GM20000 (cell line): ENCODE measurements around the gene SERHL2.

Experiments used
- DNase-seq: peaks from one replicate; pipeline ENCODE4 v3.0.0; 2012; ENCODE audit warnings: low spot score
- CTCF ChIP-seq: IDR thresholded peaks from 2 replicates; pipeline ENCODE4 v1.5.1; 2012; ENCODE audit warnings: mild to moderate bottlenecking, control low read depth; ENCODE audit errors: extremely low read depth, missing control alignments

The SERHL2 gene

GRCh38 chr22:42586381-42586780 lies 32.6 kb downstream of the SERHL2 start:
- no peak for TF ChIP-seq CTCF
- DNase-seq = no peak

- DNase-seq = no peak
- TF ChIP-seq CTCF = no peak
Observed at GRCh38 chr22:42587588-42588175, 33.9 kb downstream of the SERHL2 start.

- DNase-seq = no peak
- no peak for TF ChIP-seq CTCF
Observed at GRCh38 chr22:42591987-42592386, 38.2 kb downstream of the SERHL2 start.

GRCh38 chr22:42595434-42595833 lies 41.7 kb downstream of the SERHL2 start:
- no peak for DNase-seq
- TF ChIP-seq CTCF = no peak

GRCh38 chr22:42596336-42596735 lies 42.6 kb downstream of the SERHL2 start:
- TF ChIP-seq CTCF = no peak
- no peak for DNase-seq

- TF ChIP-seq CTCF = no peak
- DNase-seq = no peak
Observed at GRCh38 chr22:42596863-42597530, 43.2 kb downstream of the SERHL2 start.

- no peak for DNase-seq
- TF ChIP-seq CTCF = no peak
Observed at GRCh38 chr22:42601879-42602465, 48.2 kb downstream of the SERHL2 start.
